ENCODE data around the gene PLTP. TPM values are rescaled to one million over a fixed set of nuclear protein-coding genes. Genes with fewer than 3 reads are reported as not detected.

Gene PLTP
- total and polyA plus RNA-seq, 2 of the 13 experiments (the other 11 are each of a cell fraction or from before 2014, with no cell fraction given): 16.9 to 28.6 TPM

- TF ChIP-seq ATF2 (CRISPR knock-in tag; IDR thresholded peaks at IDR 0.05) (peak; percentile 21; the same call in 1 of the 2 replicates), NCOR1 (IDR thresholded peaks at IDR 0.05; ENCODE audit: borderline replicate concordance, low read length) (no peak), RELA (CRISPR knock-in tag; IDR thresholded peaks at IDR 0.05) (no peak), TARDBP (CRISPR knock-in tag; IDR thresholded peaks at IDR 0.05) (no peak), SP140L (CRISPR knock-in tag; IDR thresholded peaks at IDR 0.05; ENCODE audit: borderline replicate concordance) (no peak), BRCA1 (CRISPR knock-in tag; IDR thresholded peaks at IDR 0.05) (no peak), DNMT3B (CRISPR knock-in tag; conservative IDR thresholded peaks at IDR 0.05) (no peak), PAX8 (CRISPR knock-in tag; IDR thresholded peaks at IDR 0.05; ENCODE audit: borderline replicate concordance) (no peak), ZNF652 (CRISPR knock-in tag; IDR thresholded peaks at IDR 0.05; ENCODE audit: borderline replicate concordance, low read depth) (no peak), TGIF2 (CRISPR knock-in tag; IDR thresholded peaks at IDR 0.05) (peak; percentile 50; the same call in 1 of the 2 replicates), ZMYM4 (CRISPR knock-in tag; IDR thresholded peaks at IDR 0.05) (no peak), XBP1 (CRISPR knock-in tag; IDR thresholded peaks at IDR 0.05) (no peak), ZFP62 (CRISPR knock-in tag; IDR thresholded peaks at IDR 0.05) (no peak), ELK4 (CRISPR knock-in tag; IDR thresholded peaks at IDR 0.05; ENCODE audit: borderline replicate concordance) (no peak), ZSCAN21 (CRISPR knock-in tag; IDR thresholded peaks at IDR 0.05; ENCODE audit: borderline replicate concordance) (no peak), SMAD1 (CRISPR knock-in tag; IDR thresholded peaks at IDR 0.05; ENCODE audit: borderline replicate concordance, low read depth) (no peak), ZNF790 (CRISPR knock-in tag; IDR thresholded peaks at IDR 0.05; ENCODE audit: borderline replicate concordance) (no peak), HNF4G (IDR thresholded peaks at IDR 0.05; ENCODE audit: borderline replicate concordance, low read depth, low read length) (no peak), HNF4G (CRISPR knock-in tag; IDR thresholded peaks at IDR 0.05; ENCODE audit: borderline replicate concordance, low read depth) (no peak), FOXO1 (CRISPR knock-in tag; IDR thresholded peaks at IDR 0.05) (no peak), ZNF431 (CRISPR knock-in tag; IDR thresholded peaks at IDR 0.05; ENCODE audit: borderline replicate concordance, low read depth) (no peak), NR1H2 (CRISPR knock-in tag; IDR thresholded peaks at IDR 0.05; ENCODE audit: borderline replicate concordance, low read depth) (no peak), ZNF720 (CRISPR knock-in tag; IDR thresholded peaks at IDR 0.05) (no peak), SYNCRIP (IDR thresholded peaks at IDR 0.05; ENCODE audit: insufficient read depth, low read depth, low read length) (no peak), PAF1 (CRISPR knock-in tag; IDR thresholded peaks at IDR 0.05) (no peak), ZNF547 (CRISPR knock-in tag; IDR thresholded peaks at IDR 0.05) (no peak), ZC3H13 (CRISPR knock-in tag; IDR thresholded peaks at IDR 0.05) (no peak), ZNF607 (CRISPR knock-in tag; IDR thresholded peaks at IDR 0.05; ENCODE audit: borderline replicate concordance) (no peak), ZBTB26 (CRISPR knock-in tag; IDR thresholded peaks at IDR 0.05; ENCODE audit: borderline replicate concordance) (no peak), SAP130 (CRISPR knock-in tag; IDR thresholded peaks at IDR 0.05; ENCODE audit: low read depth) (no peak; the same call in 1 of the 2 replicates)
These were observed 23.6 kb upstream of the PLTP start (continued) for GRCh38 chr20:45935416-45936046.

All from HepG2 (cell line).